ENCODE results near the gene CEP89. TPM values are rescaled to one million over a fixed set of nuclear protein-coding genes. Genes with fewer than 3 reads are reported as not detected.

CEP89 gene
- polyA plus RNA-seq, 1 donor (not counting 4 experiments of a cell fraction or from before 2014, with no cell fraction given) = 11.2 TPM

- Histone ChIP-seq H3K4me3 (ENCODE audit: control insufficient read depth in 2 of 3, extremely low read depth in 1 of 3, insufficient read depth in 2 of 3, low read depth in 1 of 3, low read length in 3 of 3) (no peak overlapping the region), H4K20me1 (ENCODE audit: control insufficient read depth, extremely low read depth, insufficient read depth, low read length) (no peaks in the 10 kb centered on the region), H3K9ac (ENCODE audit: control insufficient read depth, extremely low read depth, insufficient read depth, low read length) (no peak overlapping the region), H3K4me1 (ENCODE audit: control insufficient read depth, extremely low read depth, insufficient read depth, low read length) (no peaks in the 10 kb centered on the region), H3K9me1 (ENCODE audit: control insufficient read depth, extremely low read depth, insufficient read depth, low read length) (no peaks in the 10 kb centered on the region), H2AFZ (ENCODE audit: control insufficient read depth, low read length) (no peak overlapping the region), H3K79me2 (ENCODE audit: control insufficient read depth, insufficient read depth, low read length) (no peaks in the 10 kb centered on the region), H3K9me3 (ENCODE audit: control insufficient read depth, low read depth, low read length) (no peaks in the 10 kb centered on the region), H3K4me2 (ENCODE audit: control insufficient read depth, extremely low read depth, insufficient read depth, low read depth, low read length) (no peak overlapping the region), H3K36me3 (ENCODE audit: control insufficient read depth in 2 of 2, extremely low read depth in 1 of 2, insufficient read depth in 2 of 2, low read length in 2 of 2) (no peaks in the 10 kb centered on the region), H3K27me3 (ENCODE audit: control insufficient read depth, extremely low read depth, insufficient read depth, low read length) (no peaks in the 10 kb centered on the region), H3K27ac (ENCODE audit: control insufficient read depth, insufficient read depth, low read length) (no peak overlapping the region)
- FAIRE-seq = no peak
- TF ChIP-seq EZH2 (IDR thresholded peaks at IDR 0.05; ENCODE audit: low read length) = no peak
- TF ChIP-seq CTCF (optimal IDR thresholded peaks at IDR 0.05 in 1 of 3, IDR thresholded peaks at IDR 0.05 in 1 of 3, conservative IDR thresholded peaks at IDR 0.05 in 1 of 3; ENCODE audit: extremely low read depth in 1 of 3, insufficient read depth in 2 of 3, low read length in 3 of 3) = no peak
- no peak for DNase-seq (ENCODE audit: low read depth, low spot score)
- dilution Hi-C loops (cut with MboI; ENCODE audit: extremely low pct_ligation_motif_present, low sequenced_read_pairs) = no loop called here
Observed at GRCh38 chr19:32861596-32861995, 110.2 kb downstream of the CEP89 start.

GRCh38 chr19:32859591-32859990, 112.2 kb downstream of the CEP89 start:
- TF ChIP-seq EZH2 (IDR thresholded peaks at IDR 0.05; ENCODE audit: low read length) = no peak
- no peak for TF ChIP-seq CTCF (optimal IDR thresholded peaks at IDR 0.05 in 1 of 3, IDR thresholded peaks at IDR 0.05 in 1 of 3, conservative IDR thresholded peaks at IDR 0.05 in 1 of 3; ENCODE audit: extremely low read depth in 1 of 3, insufficient read depth in 2 of 3, low read length in 3 of 3)

More at GRCh38 chr19:32859591-32859990, 112.2 kb downstream of the CEP89 start:
- FAIRE-seq = no peak
- Histone ChIP-seq H3K79me2 (ENCODE audit: control insufficient read depth, insufficient read depth, low read length) (no peaks in the 10 kb centered on the region), H3K9me3 (ENCODE audit: control insufficient read depth, low read depth, low read length) (no peaks in the 10 kb centered on the region), H3K9ac (ENCODE audit: control insufficient read depth, extremely low read depth, insufficient read depth, low read length) (no peak overlapping the region), H3K4me1 (ENCODE audit: control insufficient read depth, extremely low read depth, insufficient read depth, low read length) (no peaks in the 10 kb centered on the region), H2AFZ (ENCODE audit: control insufficient read depth, low read length) (no peak overlapping the region), H3K27me3 (ENCODE audit: control insufficient read depth, extremely low read depth, insufficient read depth, low read length) (no peaks in the 10 kb centered on the region), H3K27ac (ENCODE audit: control insufficient read depth, insufficient read depth, low read length) (no peak overlapping the region), H3K4me2 (ENCODE audit: control insufficient read depth, extremely low read depth, insufficient read depth, low read depth, low read length) (no peak overlapping the region), H3K36me3 (ENCODE audit: control insufficient read depth in 2 of 2, extremely low read depth in 1 of 2, insufficient read depth in 2 of 2, low read length in 2 of 2) (no peaks in the 10 kb centered on the region), H4K20me1 (ENCODE audit: control insufficient read depth, extremely low read depth, insufficient read depth, low read length) (no peaks in the 10 kb centered on the region), H3K4me3 (ENCODE audit: control insufficient read depth in 2 of 3, extremely low read depth in 1 of 3, insufficient read depth in 2 of 3, low read depth in 1 of 3, low read length in 3 of 3) (no peak overlapping the region), H3K9me1 (ENCODE audit: control insufficient read depth, extremely low read depth, insufficient read depth, low read length) (no peaks in the 10 kb centered on the region)
- DNase-seq (ENCODE audit: low read depth, low spot score) = no peak
- dilution Hi-C loops (cut with MboI; ENCODE audit: extremely low pct_ligation_motif_present, low sequenced_read_pairs) = no loop called here
